IMR-90 (cell line): ENCODE measurements around the gene MGAT3. TPM values are rescaled to one million over a fixed set of nuclear protein-coding genes. Genes with fewer than 3 reads are reported as not detected.

Source experiments
- ATAC-seq: fragments of 200-7000 bp; cut with Tn5 transposase; 2 replicates; pipeline ENCODE4 v1.9.1; 2020; ENCODE audit warnings: low read depth, mild to moderate bottlenecking, moderate library complexity
- BruUV-seq: library from RNA; stranded (reverse); fragments of 400-500 nt; replicated peaks from 2 replicates; lab custom pipeline; 2021; lab: Mats Ljungman, UMichigan
- CTCF ChIA-PET: fragments of 300-600 bp; formaldehyde crosslinking; extraction: SDS; loops from one replicate; lab custom pipeline; 2021; ENCODE audit warnings: antibody characterized with exemption; lab: Yijun Ruan, JAX
- POLR2A ChIA-PET: fragments of 300-600 bp; sonication (Branson Sonifier 250); formaldehyde crosslinking; loops from one replicate; lab custom pipeline; 2022; ENCODE audit warnings: antibody characterized with exemption; ENCODE audit not compliant: unreplicated experiment; lab: Charles Lee
- DNase-seq: peaks from one replicate; pipeline ENCODE4 v3.0.0; 2013
- H2AFZ ChIP-seq: replicated peaks from 2 replicates; pipeline ENCODE3; 2013; ENCODE audit warnings: low read length, mild to moderate bottlenecking; ENCODE audit not compliant: poor library complexity
- H2AK5ac ChIP-seq: 2 replicates; pipeline ENCODE4 v1.6.1; 2013; ENCODE audit warnings: low read depth, low read length, inconsistent platforms
- H2AK9ac ChIP-seq: replicated peaks from 2 replicates; pipeline ENCODE3; 2013; ENCODE audit warnings: mild to moderate bottlenecking, low read depth, low read length, moderate library complexity; ENCODE audit not compliant: poor library complexity
- H2BK120ac ChIP-seq: 2 replicates; pipeline ENCODE4 v1.6.1; 2013; ENCODE audit warnings: low read depth, low read length, inconsistent platforms
- H2BK15ac ChIP-seq: 3 replicates; pipeline ENCODE4 v1.6.1; 2013; ENCODE audit warnings: low read depth, low read length, inconsistent platforms
- H2BK20ac ChIP-seq: 2 replicates; pipeline ENCODE4 v1.6.1; 2013; ENCODE audit warnings: low read depth, mild to moderate bottlenecking, inconsistent platforms, low read length, moderate library complexity
- H2BK5ac ChIP-seq: 2 replicates; pipeline ENCODE4 v1.6.1; 2013; ENCODE audit warnings: mild to moderate bottlenecking, low read depth, low read length, inconsistent platforms; ENCODE audit not compliant: poor library complexity, severe bottlenecking
- H3K14ac ChIP-seq: replicated peaks from 2 replicates; pipeline ENCODE4 v1.6.1; 2013; ENCODE audit warnings: low read depth, low read length, inconsistent platforms
- H3K18ac ChIP-seq: 2 replicates; pipeline ENCODE4 v1.6.1; 2013; ENCODE audit warnings: low read depth, low read length, control low read depth
- H3K23ac ChIP-seq: 2 replicates; pipeline ENCODE4 v1.6.1; 2013; ENCODE audit warnings: low read depth, low read length, inconsistent platforms
- H3K27ac ChIP-seq: 2 replicates; pipeline ENCODE4 v1.5.1; 2013; ENCODE audit warnings: mild to moderate bottlenecking, control low read depth, low read length; ENCODE audit not compliant: insufficient read depth
- H3K27me3 ChIP-seq: 2 replicates; pipeline ENCODE4 v1.6.1; 2013; ENCODE audit warnings: low read length; ENCODE audit not compliant: control insufficient read depth, insufficient read depth
- H3K36me3 ChIP-seq: 2 replicates; pipeline ENCODE4 v1.6.1; 2013; ENCODE audit warnings: low read length, mixed read lengths; ENCODE audit not compliant: control insufficient read depth, insufficient read depth
- H3K4ac ChIP-seq: 2 replicates; pipeline ENCODE4 v1.6.1; 2013; ENCODE audit warnings: low read depth, low read length, inconsistent platforms
- H3K4me1 ChIP-seq: 2 replicates; pipeline ENCODE4 v1.6.1; 2013; ENCODE audit warnings: low read length, mixed read lengths; ENCODE audit not compliant: control insufficient read depth, insufficient read depth
- H3K4me2 ChIP-seq: 2 replicates; pipeline ENCODE4 v1.6.1; 2013; ENCODE audit warnings: low read depth, mild to moderate bottlenecking, control low read depth, low read length, moderate library complexity
- H3K4me3 ChIP-seq: 2 replicates; pipeline ENCODE4 v1.5.1; 2013; ENCODE audit warnings: low read depth, mild to moderate bottlenecking, control low read depth, low read length, moderate library complexity; ENCODE audit not compliant: insufficient read depth
- H3K56ac ChIP-seq: 2 replicates; pipeline ENCODE4 v1.6.1; 2013; ENCODE audit warnings: low read length, inconsistent platforms; ENCODE audit not compliant: insufficient read depth; ENCODE audit errors: extremely low read depth
- H3K79me1 ChIP-seq, 2 experiments: 2 replicates each; pipeline ENCODE4 v1.6.1; 2013; ENCODE audit warnings: low read length in 2 of 2, inconsistent platforms in 1 of 2, low read depth in 1 of 2
- H3K9ac ChIP-seq: 2 replicates; pipeline ENCODE4 v1.6.1; 2013; ENCODE audit warnings: low read depth, low read length, control low read depth
- H3K9me1 ChIP-seq: 2 replicates; pipeline ENCODE4 v1.6.1; 2013; ENCODE audit warnings: low read length, inconsistent platforms; ENCODE audit not compliant: insufficient read depth
- H3K9me3 ChIP-seq: 2 replicates; pipeline ENCODE4 v1.6.1; 2013; ENCODE audit warnings: low read length; ENCODE audit not compliant: control insufficient read depth, insufficient read depth
- H4K20me1 ChIP-seq: 2 replicates; pipeline ENCODE4 v1.6.1; 2013; ENCODE audit warnings: low read length, inconsistent platforms; ENCODE audit not compliant: insufficient read depth
- H4K5ac ChIP-seq: 2 replicates; pipeline ENCODE4 v1.6.1; 2013; ENCODE audit warnings: mild to moderate bottlenecking, low read depth, low read length, control low read depth
- H4K8ac ChIP-seq, 2 experiments: 2 replicates each; pipeline ENCODE4 v1.6.1; 2013; ENCODE audit warnings: low read depth in 2 of 2, low read length in 2 of 2, control low read depth in 1 of 2, inconsistent platforms in 1 of 2
- H4K91ac ChIP-seq: 2 replicates; pipeline ENCODE4 v1.6.1; 2013; ENCODE audit warnings: low read depth, low read length, inconsistent platforms; ENCODE audit not compliant: insufficient read depth
- CEBPB ChIP-seq: IDR thresholded peaks from 2 replicates; pipeline ENCODE4 v1.6.1; 2012; ENCODE audit warnings: low read depth, low read length, improper control_type of control experiment
- CHD1 ChIP-seq: IDR thresholded peaks from 2 replicates; pipeline ENCODE4 v1.6.1; 2012; ENCODE audit warnings: low read depth, low read length, improper control_type of control experiment
- MAFK ChIP-seq: IDR thresholded peaks from 2 replicates; pipeline ENCODE4 v1.6.1; 2012; ENCODE audit warnings: low read depth, low read length, improper control_type of control experiment
- MXI1 ChIP-seq: IDR thresholded peaks from 2 replicates; pipeline ENCODE4 v1.6.1; 2012; ENCODE audit warnings: low read depth, mild to moderate bottlenecking, low read length, moderate library complexity, borderline replicate concordance
- NFE2L2 ChIP-seq: fragments of 150-350 bp; IDR thresholded peaks from 2 replicates; pipeline ENCODE4 v1.6.1; 2016; ENCODE audit warnings: low read depth, mild to moderate bottlenecking, low read length
- POLR2A ChIP-seq: IDR thresholded peaks from 2 replicates; pipeline ENCODE4 v1.6.1; 2012; ENCODE audit warnings: mild to moderate bottlenecking, low read depth, low read length
- RAD21 ChIP-seq: IDR thresholded peaks from 2 replicates; pipeline ENCODE4 v1.6.1; 2012; ENCODE audit warnings: low read length, improper control_type of control experiment
- SMC3 ChIP-seq: fragments of 150-350 bp; IDR thresholded peaks from 2 replicates; pipeline ENCODE4 v1.6.1; 2016; ENCODE audit warnings: low read depth, mild to moderate bottlenecking, antibody characterized with exemption, low read length, moderate library complexity
- WGBS, 2 experiments: methylation state at CpG; one replicate each; pipeline versions ENCODE4 v1.1.5 to v1.1.7; 2013; ENCODE audit warnings: missing lambda C conversion rate in 2 of 2; ENCODE audit not compliant: insufficient read length in 1 of 2; ENCODE audit errors: extremely low coverage in 2 of 2; 5-methylcytosine and 5-hydroxymethylcytosine counted together
- dilution Hi-C: fragments of 300-500 bp; cut with HindIII; formaldehyde crosslinking; loops from one replicate; pipeline ENCODE4 v1.14.3; 2018; ENCODE audit warnings: low sequenced_read_pairs; ENCODE audit not compliant: unreplicated experiment
- in situ Hi-C: fragments of 300-500 bp; cut with MboI; formaldehyde crosslinking; loops from 3 replicates; pipeline ENCODE4 v1.14.3; 2019; ENCODE audit warnings: low sequenced_read_pairs, inconsistent platforms, mixed read lengths
- intact Hi-C: fragments of 100-400 bp; cut with micrococcal nuclease; formaldehyde crosslinking; loops from 2 replicates; pipeline ENCODE4 v1.10.0; 2022
- polyA plus RNA-seq, 3 experiments: library from polyadenylated mRNA; depleted of rRNA; stranded (reverse); fragments of >200 nt; gene quantifications; 2 replicates each; pipeline ENCODE4 v1.2.3, GENCODE V29; 2012; ENCODE audit warnings: low replicate concordance in 1 of 3
- total RNA-seq: library from RNA; depleted of rRNA; stranded (reverse); fragments of >200 nt; gene quantifications from 2 replicates; pipeline ENCODE4 v1.2.3, GENCODE V29; 2012
- TF ChIP-seq, protein P1 (sequence below): fragments of 150-350 bp; IDR thresholded peaks from 2 replicates; pipeline ENCODE4 v1.6.1; 2016; ENCODE audit warnings: low read depth, mild to moderate bottlenecking, low read length, moderate library complexity, borderline replicate concordance
- TF ChIP-seq, protein P2 (sequence below): fragments of 150-350 bp; IDR thresholded peaks from 2 replicates; pipeline ENCODE4 v1.6.1; 2017; ENCODE audit warnings: mild to moderate bottlenecking, antibody characterized with exemption, low read length, low read depth

Gene MGAT3
- total and polyA plus RNA-seq, 2 of the 4 experiments (the other 2 are of a cell fraction): 0.36 to 1.1 TPM

DNA sequence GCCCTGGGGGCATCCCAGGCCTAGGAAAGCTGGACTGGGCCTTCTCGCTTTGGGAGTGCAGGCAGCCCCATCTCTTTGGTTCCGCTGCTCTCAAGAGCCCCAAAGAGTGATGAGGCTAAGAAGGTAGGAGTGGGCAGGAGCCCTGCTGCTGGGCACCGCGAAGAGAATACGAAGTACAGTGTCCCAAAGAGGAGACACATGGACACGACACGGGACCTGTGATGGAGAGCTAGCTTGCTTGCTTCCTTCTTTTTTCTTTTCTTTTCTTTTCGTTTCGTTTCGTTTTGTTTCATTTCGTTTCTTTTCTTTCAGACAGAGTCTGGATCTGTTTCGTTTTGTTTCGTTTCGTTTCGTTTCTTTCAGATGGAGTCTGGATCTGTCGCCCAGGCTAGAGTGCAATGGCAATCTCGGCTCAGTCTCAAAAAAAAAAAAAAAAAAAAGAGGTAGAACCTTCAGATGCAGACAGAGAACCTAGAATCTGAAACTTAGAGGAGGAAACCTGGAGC, 10.6 kb downstream of the MGAT3 start:
- Histone ChIP-seq H3K9me3 (no peaks in the 10 kb centered on the region), H3K4ac (no peak overlapping the region), H3K36me3 (no peaks in the 10 kb centered on the region), H2BK5ac (no peak overlapping the region), H3K18ac (no peak overlapping the region), H3K4me2 (no peak overlapping the region), H3K27ac (no peak overlapping the region), H3K4me3 (no peak overlapping the region), H3K4me1 (peaks cover 18% of the 10 kb centered on the region), H4K91ac (no peak overlapping the region), H2BK15ac (no peak overlapping the region), H3K27me3 (no peaks in the 10 kb centered on the region; the same call in 1 of the 2 replicates), H2BK120ac (no peak overlapping the region), H4K8ac (no peak overlapping the region), H2AK5ac (no peak overlapping the region), H2AFZ (no peak overlapping the region), H3K79me1 (no peaks in the 10 kb centered on the region), H3K14ac (no peak overlapping the region), H2BK20ac (no peak overlapping the region), H4K20me1 (no peaks in the 10 kb centered on the region), H3K23ac (no peak overlapping the region), H4K5ac (no peak overlapping the region), H3K56ac (no peak overlapping the region), H2AK9ac (no peak overlapping the region), H3K9ac (no peak overlapping the region), H3K9me1 (peaks cover 12% of the 10 kb centered on the region)
- DNase-seq (no peak), ATAC-seq (no peak)
- in situ Hi-C loops: no loop called here
- dilution Hi-C loops: no loop called here
- CTCF ChIA-PET: no interaction called here
- no TSS peak for BruUV-seq
- WGBS, 2 experiments: 83% methylated on average over 12 of the region's 17 CpGs; no CpG with 5 or more reads in 1 of the 2 experiments
- POLR2A ChIA-PET: no interaction called here
- TF ChIP-seq CHD1 (no peak), MXI1 (no peak), NFE2L2 (no peak), MAFK (no peak), SMC3 (no peak), RAD21 (no peak), CEBPB (no peak), POLR2A (no peak)
- TF ChIP-seq, protein P1, sequence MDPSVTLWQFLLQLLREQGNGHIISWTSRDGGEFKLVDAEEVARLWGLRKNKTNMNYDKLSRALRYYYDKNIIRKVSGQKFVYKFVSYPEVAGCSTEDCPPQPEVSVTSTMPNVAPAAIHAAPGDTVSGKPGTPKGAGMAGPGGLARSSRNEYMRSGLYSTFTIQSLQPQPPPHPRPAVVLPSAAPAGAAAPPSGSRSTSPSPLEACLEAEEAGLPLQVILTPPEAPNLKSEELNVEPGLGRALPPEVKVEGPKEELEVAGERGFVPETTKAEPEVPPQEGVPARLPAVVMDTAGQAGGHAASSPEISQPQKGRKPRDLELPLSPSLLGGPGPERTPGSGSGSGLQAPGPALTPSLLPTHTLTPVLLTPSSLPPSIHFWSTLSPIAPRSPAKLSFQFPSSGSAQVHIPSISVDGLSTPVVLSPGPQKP: no peak
- TF ChIP-seq, protein P2, sequence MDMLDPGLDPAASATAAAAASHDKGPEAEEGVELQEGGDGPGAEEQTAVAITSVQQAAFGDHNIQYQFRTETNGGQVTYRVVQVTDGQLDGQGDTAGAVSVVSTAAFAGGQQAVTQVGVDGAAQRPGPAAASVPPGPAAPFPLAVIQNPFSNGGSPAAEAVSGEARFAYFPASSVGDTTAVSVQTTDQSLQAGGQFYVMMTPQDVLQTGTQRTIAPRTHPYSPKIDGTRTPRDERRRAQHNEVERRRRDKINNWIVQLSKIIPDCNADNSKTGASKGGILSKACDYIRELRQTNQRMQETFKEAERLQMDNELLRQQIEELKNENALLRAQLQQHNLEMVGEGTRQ: no peak
- intact Hi-C loops: no loop called here
